GM12801 (cell line): ENCODE results near the gene LYPLAL1.

ENCODE experiments used
- CTCF ChIP-seq: IDR thresholded peaks from one replicate; pipeline ENCODE4 v1.5.1; 2011; ENCODE audit warnings: control low read depth; ENCODE audit not compliant: insufficient read length; ENCODE audit errors: extremely low read depth

Gene LYPLAL1

GRCh38 chr1:219189952-219190351, 16.3 kb downstream of the LYPLAL1 start:
- TF ChIP-seq CTCF = no peak

- no peak for TF ChIP-seq CTCF
These were observed 16.9 kb downstream of the LYPLAL1 start for GRCh38 chr1:219190605-219191004.

- TF ChIP-seq CTCF = no peak
These were observed 28.0 kb downstream of the LYPLAL1 start for GRCh38 chr1:219201656-219202055.

- no peak for TF ChIP-seq CTCF
These were observed 28.9 kb downstream of the LYPLAL1 start for GRCh38 chr1:219202567-219202966.

GRCh38 chr1:219206350-219206749, 32.7 kb downstream of the LYPLAL1 start:
- TF ChIP-seq CTCF = no peak

GRCh38 chr1:219209578-219209977, 35.9 kb downstream of the LYPLAL1 start:
- no peak for TF ChIP-seq CTCF

GRCh38 chr1:219210067-219210466, 36.4 kb downstream of the LYPLAL1 start:
- TF ChIP-seq CTCF = no peak

GRCh38 chr1:219215477-219215876, 41.8 kb downstream of the LYPLAL1 start:
- TF ChIP-seq CTCF = no peak
